ENCODE data around the gene LAMTOR5.
"Not testable (repeated sequence)": the region's sequence is repeated elsewhere in the genome, so short reads cannot be mapped to it uniquely, and the experiment has no call there.

LAMTOR5 gene

DNA sequence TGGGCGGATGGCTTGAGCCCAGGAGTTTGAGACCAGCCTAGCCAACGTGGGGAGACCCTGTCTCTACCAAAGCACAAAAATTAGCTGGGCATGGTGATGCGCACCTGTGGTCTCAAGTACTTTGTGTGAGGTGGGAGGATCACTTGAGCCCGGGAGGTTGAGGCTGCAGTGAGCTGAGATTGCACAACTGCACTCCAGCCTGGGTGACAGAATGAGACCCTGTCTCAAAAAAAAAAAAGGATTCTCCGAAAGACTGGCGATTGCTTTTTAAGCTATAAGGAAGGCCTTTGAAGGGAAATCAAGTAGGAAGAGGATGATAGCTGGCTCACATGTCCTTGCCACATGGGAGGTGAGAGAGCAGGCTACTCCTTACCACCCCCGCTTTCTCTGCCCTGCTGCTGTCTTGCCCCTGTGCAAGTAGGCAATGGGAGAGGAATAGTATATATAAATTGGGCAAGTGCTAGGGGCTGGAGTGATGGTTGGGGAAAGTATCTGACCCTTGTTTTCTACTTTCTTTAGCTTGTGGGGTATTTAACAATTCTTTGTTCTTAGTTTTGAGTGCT is 3.8 kb upstream of the LAMTOR5 start:
- Mint-ChIP-seq H3K9me3 (no peaks in the 10 kb centered on the region), H3K36me3 (peaks cover 2% of the 10 kb centered on the region), H3K27ac (no peak overlapping the region), H3K4me1 (peaks cover 26% of the 10 kb centered on the region), H3K4me3 (no peak overlapping the region), H3K27me3 (no peaks in the 10 kb centered on the region)

DNA sequence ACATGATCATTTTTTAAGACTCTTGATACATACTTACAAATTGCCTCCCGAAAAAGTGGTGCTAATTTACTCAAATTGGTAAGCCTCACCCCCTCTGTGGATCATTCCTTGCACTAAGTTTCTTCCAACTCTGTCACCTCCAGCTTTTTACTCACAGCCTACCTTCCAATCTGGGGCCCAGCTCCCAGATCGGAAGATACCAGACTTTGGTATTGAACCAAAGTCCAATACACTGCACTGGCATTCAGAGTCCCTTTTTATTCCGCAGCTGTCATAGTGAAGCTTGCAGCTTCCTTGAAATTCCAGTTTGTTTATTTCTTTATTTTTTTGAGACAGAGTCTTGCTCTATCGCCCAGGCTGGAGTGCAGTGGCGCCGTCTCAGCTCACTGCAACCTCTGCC is 1.8 kb upstream of the LAMTOR5 start:
- H3K36me3 Mint-ChIP-seq = peaks cover 2% of the 10 kb centered on the region
- peaks cover 30% of the 10 kb centered on the region for H3K4me1 Mint-ChIP-seq
- no peaks in the 10 kb centered on the region for H3K27me3 Mint-ChIP-seq
- H3K9me3 Mint-ChIP-seq = no peaks in the 10 kb centered on the region
- peak overlapping the region; percentile 7 for H3K4me3 Mint-ChIP-seq
- no peak overlapping the region for H3K27ac Mint-ChIP-seq

DNA sequence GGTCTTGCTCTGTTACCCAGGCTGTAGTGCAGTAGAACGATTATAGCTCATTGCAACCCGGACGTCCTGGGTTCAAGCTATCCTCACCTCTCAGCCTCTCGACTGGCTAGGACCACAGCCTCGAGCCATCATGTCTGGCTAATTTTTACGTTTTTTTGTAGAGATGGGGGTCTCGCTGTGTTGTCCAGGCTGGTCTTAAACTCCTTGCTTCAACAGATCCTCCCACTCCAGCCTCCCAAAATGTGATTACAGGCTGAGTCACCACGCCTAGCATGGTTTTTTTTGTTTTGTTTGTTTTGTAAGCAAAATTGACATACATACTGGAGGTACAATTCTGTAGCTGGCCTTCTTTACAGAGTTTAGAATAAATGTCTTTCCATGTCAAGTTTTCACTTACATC is 994 bp upstream of the LAMTOR5 start:
- Mint-ChIP-seq H3K9me3 (no peaks in the 10 kb centered on the region), H3K4me3 (peak overlapping the region; percentile 98), H3K27ac (peak overlapping the region; percentile 53), H3K36me3 (peaks cover 5% of the 10 kb centered on the region), H3K4me1 (peaks cover 32% of the 10 kb centered on the region), H3K27me3 (no peaks in the 10 kb centered on the region)

DNA sequence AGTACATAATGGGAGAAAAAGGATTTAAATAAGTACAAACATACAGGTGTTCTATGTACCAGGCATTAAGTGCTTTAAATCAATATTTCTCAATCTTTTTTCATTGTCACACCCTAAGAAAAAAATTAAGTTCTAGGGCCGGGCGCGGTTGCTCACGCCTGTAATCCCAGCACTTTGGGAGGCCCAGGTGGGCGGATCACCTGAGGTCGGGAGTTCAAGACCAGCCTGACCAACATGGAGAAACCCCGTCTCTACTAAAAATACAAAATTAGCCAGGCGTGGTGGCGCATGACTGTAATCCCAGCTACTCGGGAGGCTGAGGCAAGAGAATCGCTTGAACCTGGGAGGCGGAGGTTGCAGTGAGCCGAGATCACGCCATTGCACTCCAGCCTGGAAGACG is 1.1 kb downstream of the LAMTOR5 start:
- not testable (repeated sequence) for H3K9me3 Mint-ChIP-seq, H3K27me3 Mint-ChIP-seq, H3K36me3 Mint-ChIP-seq
- Mint-ChIP-seq H3K27ac (peak overlapping the region; percentile 99), H3K4me3 (peak overlapping the region; percentile 98), H3K4me1 (peaks cover 26% of the 10 kb centered on the region)

DNA sequence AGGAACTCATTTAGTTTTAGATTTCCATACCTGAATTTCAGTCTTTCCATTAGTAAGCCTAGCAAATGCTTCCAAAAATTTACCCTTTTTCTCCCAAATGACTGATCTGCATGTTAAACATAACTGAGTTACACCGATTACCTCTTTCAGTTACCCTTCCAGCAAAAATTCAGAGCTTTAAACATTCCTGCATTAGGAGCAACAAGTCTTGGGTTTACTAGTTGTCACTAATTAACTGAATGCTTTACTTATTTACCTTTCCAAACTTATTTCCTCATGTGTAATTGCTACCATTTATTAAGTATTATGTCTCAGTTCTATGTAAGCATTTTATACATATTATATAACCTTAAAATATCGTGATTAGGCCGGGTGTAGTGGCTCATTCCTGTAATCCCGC is 3.1 kb downstream of the LAMTOR5 start:
- Mint-ChIP-seq H3K9me3 (no peaks in the 10 kb centered on the region), H3K27me3 (no peaks in the 10 kb centered on the region), H3K4me3 (no peak overlapping the region), H3K27ac (peak overlapping the region; percentile 63), H3K36me3 (peaks cover 9% of the 10 kb centered on the region), H3K4me1 (peaks cover 25% of the 10 kb centered on the region)

DNA sequence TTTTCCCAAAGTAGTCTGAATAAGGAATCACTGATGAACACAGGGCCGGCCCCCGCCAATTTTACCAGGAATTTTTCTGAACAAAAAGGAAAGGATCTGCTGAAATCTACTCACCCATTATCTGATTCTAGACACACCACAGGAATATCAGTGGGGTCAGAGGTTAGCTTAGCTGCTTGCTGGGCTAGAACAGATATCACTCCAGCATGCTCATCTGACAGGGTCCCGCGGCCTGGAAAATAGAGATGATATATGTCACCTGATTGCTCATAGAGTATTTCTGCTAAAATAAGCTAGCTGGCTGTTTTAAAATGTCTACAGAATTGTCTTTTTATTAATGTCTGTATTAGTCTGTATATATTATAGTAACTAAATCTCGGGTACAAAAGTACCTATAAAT is 3.7 kb downstream of the LAMTOR5 start:
- Mint-ChIP-seq H3K27ac (no peak overlapping the region), H3K27me3 (no peaks in the 10 kb centered on the region), H3K9me3 (no peaks in the 10 kb centered on the region), H3K4me3 (no peak overlapping the region), H3K36me3 (peaks cover 9% of the 10 kb centered on the region), H3K4me1 (peaks cover 22% of the 10 kb centered on the region)

DNA sequence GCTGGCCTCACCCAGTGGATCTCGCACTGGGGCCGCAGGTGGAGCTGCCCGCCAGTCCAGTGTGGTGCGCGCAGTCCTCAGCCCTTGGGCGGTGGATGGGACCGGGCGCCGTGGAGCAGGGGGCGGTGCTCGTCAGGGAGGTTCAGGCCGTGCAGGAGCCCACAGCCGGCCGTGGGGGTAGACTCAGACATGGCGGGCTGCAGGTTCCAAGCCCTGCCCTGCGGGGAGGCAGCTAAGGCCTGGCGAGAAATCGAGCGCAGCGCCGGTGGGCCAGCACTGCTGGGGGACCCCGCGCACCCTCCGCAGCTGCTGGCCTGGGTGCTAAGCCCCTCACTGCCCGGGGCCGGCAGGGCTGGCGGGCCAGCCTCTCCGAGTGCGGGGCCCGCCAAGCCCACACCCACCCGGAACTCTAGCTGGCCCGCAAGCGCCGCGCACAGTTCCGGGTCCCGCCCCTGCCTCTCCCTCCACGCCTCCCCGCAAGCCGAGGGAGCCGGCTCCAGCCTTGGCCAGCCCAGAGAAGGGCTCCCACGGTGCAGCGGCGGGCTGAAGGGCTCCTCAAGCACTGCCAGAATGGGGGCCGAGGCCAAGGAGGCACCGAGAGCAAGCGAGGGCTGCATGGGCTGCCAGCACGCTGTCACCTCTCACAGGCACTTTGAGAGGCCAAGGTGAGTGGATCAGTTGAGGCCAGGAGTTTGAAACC is 11.1 kb downstream of the LAMTOR5 start:
- H3K4me1 Mint-ChIP-seq, H3K4me3 Mint-ChIP-seq, H3K27me3 Mint-ChIP-seq, H3K9me3 Mint-ChIP-seq, H3K27ac Mint-ChIP-seq: not testable (repeated sequence)
- peaks cover 14% of the 10 kb centered on the region for H3K36me3 Mint-ChIP-seq

DNA sequence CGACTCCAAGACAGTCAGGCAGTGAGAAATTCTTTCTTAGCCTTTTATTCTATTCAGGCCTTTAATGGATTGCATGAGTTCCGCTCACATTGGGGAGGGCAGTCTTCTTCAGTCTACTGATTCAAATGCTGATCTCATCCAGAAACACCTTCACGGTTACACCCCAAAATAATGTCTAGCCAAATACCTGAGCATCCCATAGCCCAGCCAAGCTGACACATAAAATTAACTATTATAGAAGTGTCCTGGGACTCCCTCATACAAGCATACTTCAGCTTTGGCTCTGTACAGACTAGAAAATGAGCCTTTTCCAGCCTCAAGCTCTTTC is 13.0 kb downstream of the LAMTOR5 start:
- Mint-ChIP-seq H3K36me3 (peaks cover 13% of the 10 kb centered on the region), H3K4me1 (no peaks in the 10 kb centered on the region), H3K27ac (no peak overlapping the region), H3K9me3 (no peaks in the 10 kb centered on the region), H3K4me3 (no peak overlapping the region), H3K27me3 (no peaks in the 10 kb centered on the region)

DNA sequence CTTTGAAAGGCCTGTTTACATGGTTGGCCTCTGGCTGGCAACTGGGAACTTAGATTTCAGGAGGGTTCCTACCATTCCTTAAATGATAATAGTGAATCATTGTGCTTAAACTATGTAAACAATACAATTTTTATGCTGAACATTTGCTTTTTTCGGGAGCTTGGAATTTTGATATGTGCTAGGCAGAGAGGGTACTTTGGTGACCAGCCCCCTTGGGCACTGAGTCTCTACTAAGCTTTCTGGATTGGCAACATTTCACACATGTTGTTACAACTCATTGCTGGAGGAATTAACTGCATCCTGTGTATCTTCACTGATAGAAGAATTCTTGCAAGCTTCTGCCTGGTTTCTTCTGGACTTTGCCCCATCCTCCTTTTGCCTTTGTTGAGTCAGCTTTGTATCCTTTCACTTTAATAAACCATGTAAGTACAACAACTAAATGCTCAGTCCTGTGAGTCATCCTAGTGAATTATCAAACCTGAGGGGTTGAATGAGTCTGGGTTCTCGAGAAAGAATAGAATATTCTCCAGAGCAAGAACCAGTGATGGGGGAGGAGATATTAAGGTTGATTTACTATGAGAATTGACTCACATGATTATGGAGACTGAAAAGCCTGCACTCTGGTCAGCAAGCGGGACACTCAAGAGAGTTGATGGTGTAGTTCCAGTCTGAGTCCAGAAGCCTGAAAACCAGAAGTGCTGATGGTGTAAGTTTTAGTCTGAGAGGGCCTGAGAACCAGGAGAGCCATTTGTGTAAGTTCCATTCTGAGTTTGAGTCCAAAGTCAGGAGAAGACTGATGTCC is 13.6 kb downstream of the LAMTOR5 start:
- no peak overlapping the region for H3K27ac Mint-ChIP-seq

DNA sequence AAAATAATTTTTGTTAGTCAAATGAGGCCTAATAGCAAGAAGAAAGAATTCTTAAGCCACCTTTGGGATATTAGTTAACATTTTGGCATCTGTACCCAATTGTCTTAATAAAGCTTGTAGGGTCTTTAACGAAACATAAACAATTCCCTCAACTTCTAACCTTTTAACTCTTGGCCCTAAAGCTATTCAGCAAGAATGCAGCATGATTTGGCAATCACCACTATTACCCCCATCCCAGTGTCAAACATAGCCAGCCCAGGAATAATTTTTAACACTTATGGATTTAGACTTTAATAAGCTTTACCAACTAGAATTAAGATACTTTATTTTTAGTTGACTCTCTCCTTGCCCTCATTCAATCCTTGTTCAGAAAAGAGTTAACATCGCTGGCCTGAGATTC is 14.2 kb downstream of the LAMTOR5 start:
- Mint-ChIP-seq H3K4me3 (no peak overlapping the region), H3K36me3 (peaks cover 12% of the 10 kb centered on the region), H3K27ac (no peak overlapping the region), H3K27me3 (no peaks in the 10 kb centered on the region), H3K4me1 (no peaks in the 10 kb centered on the region), H3K9me3 (no peaks in the 10 kb centered on the region)

More for the DNA sequence above, 13.6 kb downstream of the LAMTOR5 start:
- Mint-ChIP-seq H3K4me3 (no peak overlapping the region), H3K36me3 (peaks cover 13% of the 10 kb centered on the region), H3K27me3 (no peaks in the 10 kb centered on the region), H3K9me3 (no peaks in the 10 kb centered on the region), H3K4me1 (no peaks in the 10 kb centered on the region)

DNA sequence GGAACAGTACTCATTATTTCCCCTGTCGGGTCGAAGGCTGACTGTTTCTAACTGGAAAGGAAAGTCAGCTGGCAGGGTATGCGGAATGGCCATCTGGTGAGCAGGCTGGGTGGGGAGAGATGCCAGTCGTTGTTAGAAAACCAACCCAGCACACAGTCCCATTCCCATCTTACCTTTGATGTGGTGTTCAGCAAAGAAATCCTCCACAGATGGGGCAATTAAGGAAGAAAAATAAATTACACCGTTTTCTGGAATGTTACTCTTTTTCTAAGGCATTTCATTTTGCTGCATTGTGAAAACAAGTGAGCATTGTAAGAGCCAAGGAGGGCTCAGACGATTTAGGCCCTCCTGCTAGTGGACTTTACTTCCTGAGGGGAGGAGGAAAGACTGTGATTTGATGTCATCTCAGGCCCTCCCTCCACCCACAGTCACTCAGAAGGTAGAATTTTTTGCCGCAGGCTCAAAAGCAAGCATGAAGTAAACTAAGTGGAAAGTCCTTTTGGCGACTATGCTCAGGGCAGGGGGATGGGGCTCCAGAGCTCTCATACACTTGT is 16.7 kb downstream of the LAMTOR5 start, which contains the start of gene SLC16A4:
Gene SLC16A4, minus strand, starts transcription at position 335 of the 554 bp plus-strand sequence. CDS start 1,703 bp downstream, outside the sequence.
- H3K4me1 Mint-ChIP-seq = no peaks in the 10 kb centered on the region

DNA sequence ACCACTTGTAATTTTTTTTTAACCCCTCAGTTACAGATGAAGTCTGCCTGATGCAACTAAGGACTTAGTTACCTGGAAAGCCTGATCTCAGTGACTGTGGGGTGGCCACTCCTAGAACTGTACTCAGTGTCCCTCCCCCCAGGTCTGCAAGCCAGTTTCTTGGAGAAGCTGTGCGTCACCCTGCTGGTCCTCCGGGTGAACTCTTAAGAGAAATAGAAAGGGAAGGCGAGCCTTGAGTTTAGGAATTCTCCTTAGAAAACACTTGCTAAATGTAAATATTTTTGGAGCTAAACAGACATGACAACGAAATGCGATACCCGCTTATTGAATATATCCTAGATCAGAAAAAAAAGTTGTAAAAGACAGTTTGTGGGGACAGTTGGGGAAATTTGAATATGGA is 17.4 kb downstream of the LAMTOR5 start:
- H3K27ac Mint-ChIP-seq = no peak overlapping the region

More for the DNA sequence above, 16.7 kb downstream of the LAMTOR5 start, which contains the start of gene SLC16A4:
- Mint-ChIP-seq H3K36me3 (peaks cover 11% of the 10 kb centered on the region), H3K27me3 (no peaks in the 10 kb centered on the region), H3K4me3 (no peak within 1 kb of the TSS), H3K27ac (no peak within 1 kb of the TSS), H3K9me3 (no peaks in the 10 kb centered on the region)

DNA sequence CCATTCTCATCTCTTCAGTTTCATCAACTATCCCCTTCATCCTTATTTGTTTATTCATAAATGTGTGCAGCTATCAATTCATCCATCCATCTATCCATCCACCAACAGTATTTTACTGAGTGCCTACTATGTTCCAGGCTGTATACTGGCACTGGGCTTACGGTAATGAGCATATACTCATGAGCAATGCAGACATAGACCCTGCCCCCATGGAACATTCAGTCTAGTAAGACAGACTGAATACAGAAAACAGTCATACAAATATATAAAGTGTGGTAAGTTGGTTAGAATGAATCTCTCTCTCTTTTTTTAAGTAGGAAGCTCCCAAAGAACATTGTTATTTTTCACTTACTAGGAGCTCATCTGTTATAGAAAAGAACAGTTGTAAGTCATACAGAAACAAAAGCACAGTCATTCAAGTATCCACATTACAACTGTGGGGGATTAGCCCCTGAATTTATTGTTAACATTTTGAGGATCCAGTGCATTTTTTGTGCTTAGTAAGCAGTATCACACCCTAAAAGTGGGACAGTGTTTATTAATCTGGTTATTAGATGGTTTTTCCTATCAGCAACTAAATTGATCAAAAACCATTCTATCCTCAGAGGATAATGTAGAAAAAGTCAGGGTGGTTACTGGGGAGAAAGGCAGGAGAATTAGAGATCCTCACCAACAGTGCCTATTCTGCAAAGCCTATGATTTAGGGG is 20.3 kb downstream of the LAMTOR5 start:
- peaks cover 24% of the 10 kb centered on the region for H3K4me1 Mint-ChIP-seq
- H3K9me3 Mint-ChIP-seq = no peaks in the 10 kb centered on the region
- H3K27me3 Mint-ChIP-seq = no peaks in the 10 kb centered on the region
- no peak overlapping the region for H3K4me3 Mint-ChIP-seq
- no peak overlapping the region for H3K27ac Mint-ChIP-seq
- peaks cover 2% of the 10 kb centered on the region for H3K36me3 Mint-ChIP-seq

More for the DNA sequence above, 17.4 kb downstream of the LAMTOR5 start:
- Mint-ChIP-seq H3K4me1 (peaks cover 4% of the 10 kb centered on the region), H3K4me3 (no peak overlapping the region), H3K36me3 (peaks cover 11% of the 10 kb centered on the region), H3K9me3 (no peaks in the 10 kb centered on the region), H3K27me3 (no peaks in the 10 kb centered on the region)

DNA sequence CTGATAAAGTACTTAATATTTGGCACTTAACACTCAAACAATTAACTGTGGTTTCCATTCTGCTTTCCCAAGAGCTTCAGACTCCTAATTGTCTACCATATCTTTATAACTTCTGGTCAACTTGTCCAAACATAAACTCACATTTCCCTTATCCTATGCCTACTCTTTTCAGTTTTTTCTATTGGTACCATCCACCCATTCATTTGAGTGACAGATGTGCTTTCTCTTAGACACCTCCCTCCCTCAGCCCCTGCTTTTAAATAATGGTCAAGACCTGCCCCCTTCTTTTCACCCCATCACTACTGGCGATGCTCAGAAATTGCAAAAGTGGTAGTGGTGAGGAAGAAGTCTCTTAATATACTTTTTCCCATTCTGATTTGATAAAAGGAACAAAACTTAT is 22.1 kb downstream of the LAMTOR5 start:
- H3K27ac Mint-ChIP-seq = peak overlapping the region; percentile 8
- H3K27me3 Mint-ChIP-seq = no peaks in the 10 kb centered on the region
- H3K4me1 Mint-ChIP-seq = peaks cover 24% of the 10 kb centered on the region
- no peaks in the 10 kb centered on the region for H3K9me3 Mint-ChIP-seq
- peaks cover 2% of the 10 kb centered on the region for H3K36me3 Mint-ChIP-seq
- no peak overlapping the region for H3K4me3 Mint-ChIP-seq

DNA sequence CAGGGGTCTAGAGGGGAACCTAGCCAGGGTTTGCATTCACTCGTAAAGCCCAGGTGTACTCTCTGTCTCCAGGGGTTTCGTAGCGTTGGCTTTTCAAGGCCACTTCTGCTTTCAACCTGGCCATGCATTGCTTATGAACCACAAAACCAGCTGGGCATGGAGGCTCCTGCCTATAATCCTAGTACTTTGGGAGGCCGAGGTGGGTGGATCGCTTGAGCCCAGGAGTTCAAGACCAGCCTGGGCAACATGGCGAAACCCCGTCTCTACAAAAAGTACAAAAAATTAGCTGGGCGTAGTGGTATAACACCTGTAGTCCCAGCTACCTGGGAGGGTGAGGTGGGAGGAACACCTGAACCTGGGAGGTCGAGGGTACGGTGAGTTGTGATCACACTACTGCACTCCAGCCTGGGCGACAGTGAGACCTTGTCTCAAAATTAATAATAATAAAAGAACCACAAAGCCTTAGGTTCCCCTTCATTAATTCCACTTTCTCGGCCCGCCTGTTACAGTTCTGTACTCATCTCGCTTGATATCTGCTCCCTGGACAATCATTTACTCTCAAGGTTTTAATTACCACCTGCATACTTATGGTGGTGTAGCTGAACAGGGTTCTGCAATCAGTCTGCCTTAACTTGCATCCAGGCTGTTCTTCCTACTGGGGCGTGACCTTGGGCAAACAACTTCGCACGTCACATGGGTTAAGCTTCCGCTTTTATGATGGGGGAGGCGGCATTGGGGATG is 22.7 kb downstream of the LAMTOR5 start:
- Mint-ChIP-seq H3K27ac (no peak overlapping the region), H3K27me3 (no peaks in the 10 kb centered on the region), H3K36me3 (no peaks in the 10 kb centered on the region), H3K9me3 (no peaks in the 10 kb centered on the region), H3K4me1 (peaks cover 24% of the 10 kb centered on the region), H3K4me3 (no peak overlapping the region)
